AG09309 (cell line): Measurements from ENCODE around the gene AFF3.

Experiments
- DNase-seq: peaks from one replicate; pipeline ENCODE4 v3.0.0-alpha.2; 2010; ENCODE audit warnings: low read depth
- H3K4me3 ChIP-seq: 2 replicates; pipeline ENCODE4 v1.5.1; 2011; ENCODE audit warnings: mild to moderate bottlenecking, low read depth, low read length, moderate library complexity; ENCODE audit not compliant: control insufficient read depth
- CTCF ChIP-seq: IDR thresholded peaks from 2 replicates; pipeline ENCODE4 v1.5.1; 2011; ENCODE audit warnings: mild to moderate bottlenecking, low read depth, low read length, inconsistent platforms; ENCODE audit not compliant: insufficient read depth, control insufficient read depth; ENCODE audit errors: missing control alignments

The AFF3 gene

GRCh38 chr2:99520813-99521212 lies 621.6 kb downstream of the AFF3 start:
- no peak overlapping the region for H3K4me3 ChIP-seq
- DNase-seq, result no peak
- no peak for TF ChIP-seq CTCF

DNA sequence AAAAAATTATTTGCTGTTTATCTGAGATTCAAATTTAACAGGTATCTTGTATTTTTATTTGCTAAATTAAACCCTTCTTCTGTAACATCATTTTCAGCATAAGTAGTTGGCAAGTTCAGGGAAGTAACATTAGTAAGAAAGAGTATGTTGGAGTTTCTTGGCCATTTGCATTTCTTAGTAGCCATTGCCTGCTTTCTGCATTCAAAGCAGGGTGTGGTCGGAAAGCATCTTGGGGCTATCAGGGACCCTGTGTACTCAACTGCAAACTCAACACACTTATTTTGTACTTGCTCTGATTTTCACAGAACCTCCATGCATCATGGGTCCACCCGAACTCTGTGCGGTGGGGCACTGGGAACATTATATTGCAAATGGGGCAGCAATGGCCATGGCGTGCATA lies 622.2 kb downstream of the AFF3 start:
- DNase-seq, result no peak
- H3K4me3 ChIP-seq, result no peak overlapping the region
- no peak for TF ChIP-seq CTCF

DNA sequence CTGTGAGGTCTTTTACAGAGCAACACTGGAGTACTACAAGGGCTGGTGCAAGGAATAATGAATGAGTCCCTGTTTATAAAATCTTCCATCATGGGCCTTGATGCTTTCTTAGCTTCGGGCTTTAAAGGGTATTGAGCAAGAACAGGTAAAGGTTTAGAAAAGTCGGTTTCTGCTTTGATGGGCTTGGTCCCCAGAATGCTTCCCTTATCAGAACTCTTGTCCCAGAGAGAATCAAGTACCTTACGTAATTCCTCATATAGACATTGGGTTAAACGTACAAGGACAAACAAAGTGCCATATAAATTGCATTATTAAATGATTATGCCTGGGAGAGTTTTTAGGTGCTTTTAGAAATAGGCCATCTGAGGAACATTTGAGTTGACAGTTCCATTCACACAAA lies 628.0 kb downstream of the AFF3 start:
- DNase-seq, result no peak
- no peak for TF ChIP-seq CTCF

DNA sequence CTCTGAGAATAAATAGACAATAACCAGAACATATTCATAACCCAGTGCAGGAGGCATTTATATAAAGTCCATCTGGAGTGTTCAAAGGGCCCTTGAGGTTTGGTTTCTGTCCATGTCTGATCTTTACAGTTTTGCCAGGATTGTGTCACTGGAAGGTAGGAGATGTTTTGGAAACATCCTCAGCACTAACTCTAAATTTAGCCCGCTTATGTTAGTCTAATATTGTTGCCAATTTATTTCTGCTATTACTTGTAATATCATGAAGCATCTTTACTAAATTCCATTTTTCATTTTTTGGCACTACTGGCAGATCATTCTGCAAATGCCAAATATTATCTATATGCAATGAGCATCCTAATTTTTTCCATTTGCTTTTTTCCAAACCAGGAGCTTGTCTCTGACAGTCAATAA lies 630.2 kb downstream of the AFF3 start:
- TF ChIP-seq CTCF, result no peak
- DNase-seq, result no peak
- H3K4me3 ChIP-seq, result no peak overlapping the region

More for the DNA sequence above, 628.0 kb downstream of the AFF3 start:
- no peak overlapping the region for H3K4me3 ChIP-seq

- TF ChIP-seq CTCF, result no peak
- H3K4me3 ChIP-seq, result no peak overlapping the region
- DNase-seq, result no peak
These were observed 633.0 kb downstream of the AFF3 start for GRCh38 chr2:99509387-99509786.

DNA sequence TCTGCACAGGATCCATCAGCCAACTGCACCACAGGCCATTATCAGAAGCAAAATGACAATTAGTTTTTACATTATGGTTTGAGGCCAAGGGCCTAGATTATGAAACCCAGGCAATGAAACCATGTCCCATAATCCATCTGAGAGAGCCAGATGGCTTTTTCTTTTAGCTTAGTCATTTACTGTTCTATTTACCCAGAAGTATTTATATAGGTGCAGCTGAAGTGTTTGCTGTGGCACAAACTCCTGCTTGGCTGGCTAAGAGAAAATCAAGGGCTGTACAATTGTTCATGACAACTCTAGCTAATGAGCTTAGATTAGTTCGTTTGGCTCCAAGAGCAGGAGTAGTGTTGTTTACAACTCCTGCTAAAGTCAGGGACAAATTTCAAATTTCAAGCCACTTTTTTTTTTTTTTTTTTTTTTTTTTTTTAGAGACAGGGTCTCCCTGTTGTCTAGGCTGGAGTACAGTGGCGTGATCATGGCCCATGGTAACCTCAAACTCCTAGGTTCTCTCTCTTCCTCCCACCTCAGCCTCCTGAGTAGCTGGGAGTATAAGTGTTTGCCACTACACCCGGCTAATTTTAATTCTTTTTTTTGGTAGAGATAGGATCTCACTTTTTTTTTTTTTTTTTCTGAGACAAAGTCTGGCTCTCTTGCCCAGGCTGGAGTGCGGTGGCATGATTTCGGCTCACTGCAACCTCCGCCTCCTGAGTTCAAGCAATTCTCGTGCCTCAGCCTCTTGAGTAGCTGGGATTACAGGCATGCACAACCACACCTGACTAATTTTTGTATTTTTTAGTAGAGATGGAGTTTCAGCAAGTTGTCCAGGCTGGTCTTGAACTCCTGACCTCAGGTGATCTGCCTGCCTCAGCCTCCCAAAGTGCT lies 634.2 kb downstream of the AFF3 start:
- DNase-seq, result no peak

More for the DNA sequence above, 634.2 kb downstream of the AFF3 start:
- no peak for TF ChIP-seq CTCF
- no peak overlapping the region for H3K4me3 ChIP-seq
